IPS DF 4.7 (cell line): ENCODE measurements around the gene CLTB.
"Not testable (repeated sequence)": the region's sequence is repeated elsewhere in the genome, so short reads cannot be mapped to it uniquely, and the experiment has no call there.

ENCODE experiments used
- DNase-seq: peaks from one replicate; pipeline ENCODE4 v3.0.0-alpha.2; 2013; ENCODE audit warnings: low spot score; ENCODE audit errors: extremely low read depth

Gene CLTB

DNA sequence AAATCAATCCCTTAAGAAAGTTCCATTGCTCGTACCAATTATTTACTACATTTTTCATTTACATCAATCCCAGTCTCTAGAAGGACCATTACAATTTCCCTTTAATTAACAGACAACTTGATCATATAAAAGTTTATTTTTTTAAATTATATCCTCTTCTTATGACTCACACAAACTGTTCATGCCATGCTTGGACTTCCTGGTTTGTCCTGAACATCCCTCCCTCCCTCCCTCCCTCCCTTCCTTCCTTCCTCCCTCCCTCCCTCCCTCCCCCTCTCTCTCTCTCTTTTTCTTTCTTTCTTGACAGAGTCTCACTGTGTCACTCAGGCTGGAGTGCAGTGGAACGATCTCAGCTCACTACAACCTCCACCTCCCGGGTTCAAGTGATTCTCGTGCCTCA is 11.6 kb upstream of the CLTB start:
- DNase-seq, result no peak

- DNase-seq, result no peak
Observed at GRCh38 chr5:176426876-176427275, 10.5 kb upstream of the CLTB start.

DNA sequence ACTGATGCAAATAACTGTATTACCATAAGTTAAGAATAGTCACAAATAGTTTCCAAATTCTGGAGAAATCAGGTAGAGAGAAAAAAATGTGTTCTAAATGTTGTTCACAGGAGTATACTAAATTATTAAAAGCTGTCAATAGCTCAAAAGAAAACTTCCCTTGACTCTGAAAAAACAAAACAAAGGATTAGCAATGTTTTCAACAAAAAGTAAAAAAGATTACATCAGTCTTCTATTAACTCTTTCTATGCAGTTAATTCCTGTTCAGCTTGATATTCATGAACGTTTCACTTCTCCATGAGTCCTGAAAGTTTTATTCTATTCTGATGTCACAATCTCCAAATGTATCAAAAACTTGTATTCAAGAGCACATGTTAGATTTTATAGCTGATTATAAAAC is 9.5 kb upstream of the CLTB start:
- no peak for DNase-seq

GRCh38 chr5:176425138-176425537 is 8.8 kb upstream of the CLTB start:
- no peak for DNase-seq

DNA sequence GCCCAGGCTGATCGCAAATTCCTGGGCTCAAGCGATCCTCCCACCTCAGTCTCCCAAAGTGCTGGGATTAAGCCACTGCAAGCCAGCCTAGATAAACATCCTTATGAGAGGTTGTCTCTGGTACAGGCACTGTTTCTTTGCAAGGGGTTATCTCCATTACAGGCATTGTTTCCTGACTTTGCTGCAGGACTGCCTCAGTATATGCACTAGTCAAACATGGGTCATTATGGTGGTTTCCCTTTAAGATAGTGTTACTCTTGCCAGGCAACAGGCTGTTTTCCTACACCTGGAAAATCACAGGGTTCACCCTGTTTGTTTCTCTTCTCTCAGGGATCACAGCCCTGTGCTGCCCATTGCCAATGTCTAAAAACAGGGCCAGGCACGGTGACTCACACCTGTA is 7.8 kb upstream of the CLTB start:
- no peak for DNase-seq

DNA sequence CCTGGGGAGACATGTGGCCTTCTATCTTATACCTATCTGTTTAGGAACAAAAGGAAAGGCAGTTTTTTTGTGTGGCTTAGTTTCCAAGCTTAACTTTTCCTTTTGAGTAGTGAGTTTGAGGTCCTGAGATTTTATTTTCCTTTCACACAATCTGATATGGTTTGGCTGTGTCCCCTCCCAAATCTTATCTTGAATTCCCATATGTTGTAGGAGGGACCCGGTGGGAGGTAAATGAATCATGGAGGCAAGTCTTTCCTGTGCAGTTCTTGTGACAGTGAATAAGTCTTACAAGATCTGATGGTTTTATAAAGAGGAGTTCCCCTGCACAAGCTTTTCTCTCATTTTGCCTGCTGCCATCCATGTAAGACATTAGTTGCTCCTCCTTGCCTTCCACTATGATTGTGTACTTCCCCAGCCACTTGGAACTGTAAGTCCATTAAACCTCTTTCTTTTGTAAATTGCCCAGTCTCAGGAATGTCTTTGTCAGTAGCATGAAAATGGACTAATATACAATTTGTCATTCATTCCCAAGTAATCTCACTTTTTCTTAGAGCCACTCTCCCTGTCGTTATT is 4.7 kb upstream of the CLTB start:
- no peak for DNase-seq

- DNase-seq, result no peak
Observed at GRCh38 chr5:176420086-176420485, 3.7 kb upstream of the CLTB start.

GRCh38 chr5:176418251-176418650 is 1.9 kb upstream of the CLTB start:
- DNase-seq, result no peak

GRCh38 chr5:176416965-176417364 is 626 bp upstream of the CLTB start:
- no peak for DNase-seq

DNA sequence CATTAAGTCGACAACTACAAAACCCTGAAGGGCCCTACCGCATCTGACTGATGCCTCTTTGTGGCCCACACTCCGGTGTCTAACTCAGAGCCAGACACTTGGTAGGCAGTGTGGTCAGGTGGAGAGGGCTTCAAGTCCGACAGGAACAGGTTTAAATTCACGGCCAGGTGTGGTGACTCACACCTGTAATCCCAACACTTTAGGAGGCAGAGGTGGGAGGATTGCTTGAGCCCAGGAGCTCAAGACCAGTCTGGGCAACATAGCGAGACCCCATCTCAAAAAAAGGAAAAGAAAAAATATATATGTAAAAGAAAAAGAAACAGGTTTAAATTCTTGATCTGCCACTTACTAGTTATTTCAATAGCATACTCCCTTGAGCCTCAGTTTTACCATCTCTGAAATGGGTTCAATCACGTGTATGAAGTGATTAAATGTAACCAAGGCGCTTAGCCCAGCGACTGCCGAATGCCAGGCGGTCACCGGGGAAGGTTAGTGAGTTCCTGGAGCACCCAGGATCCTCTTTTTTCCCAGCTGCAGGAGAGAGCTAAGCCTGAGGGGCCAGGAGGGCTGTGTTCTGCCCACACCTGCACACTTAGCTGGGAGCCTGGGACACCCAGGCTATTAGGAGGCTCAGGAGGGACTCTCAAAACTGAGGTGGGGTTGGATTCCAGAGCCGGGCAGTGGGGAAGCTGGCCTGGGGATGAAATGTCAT is 943 bp downstream of the CLTB start:
- DNase-seq, result no peak

GRCh38 chr5:176414704-176415103 is 1.6 kb downstream of the CLTB start:
- no peak for DNase-seq

DNA sequence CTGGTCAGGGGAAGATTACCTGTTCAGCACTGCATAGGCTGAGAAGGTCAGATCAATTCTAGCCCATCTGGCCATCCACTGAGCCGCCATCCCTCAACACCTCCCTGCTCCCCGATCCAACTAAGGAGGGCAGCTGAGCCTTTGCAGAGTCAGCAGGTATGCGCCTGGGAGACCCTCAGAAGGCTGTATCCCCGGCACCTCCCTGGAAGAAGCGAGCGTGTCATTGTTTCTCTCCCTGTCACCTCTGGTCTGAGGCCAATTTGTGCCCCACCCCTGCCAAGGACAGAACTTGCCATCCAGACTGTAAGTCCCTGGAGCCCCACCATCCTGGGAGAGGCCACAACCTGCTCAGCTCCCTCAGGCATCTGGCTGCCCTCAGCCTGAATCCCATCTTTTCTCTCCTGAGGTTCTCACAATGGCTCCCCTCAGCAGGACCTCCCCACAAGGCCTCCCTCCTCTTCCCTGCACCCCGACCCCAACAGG is 2.6 kb downstream of the CLTB start:
- no peak for DNase-seq

DNA sequence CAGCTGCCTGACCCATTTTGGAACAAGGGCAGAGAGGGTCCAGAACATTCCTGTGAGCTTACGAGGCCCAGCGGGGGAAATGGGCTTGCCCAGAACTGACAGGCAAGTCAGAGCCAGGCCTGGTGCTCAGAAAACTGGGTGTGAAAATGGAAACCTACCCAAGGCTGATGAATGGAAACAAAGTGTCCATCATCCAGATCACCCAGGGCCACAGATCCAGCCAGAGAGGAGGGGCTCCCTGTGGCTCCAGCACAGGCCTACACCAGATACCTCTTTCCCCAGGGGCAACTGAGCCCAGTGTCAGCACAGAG is 3.1 kb downstream of the CLTB start:
- DNase-seq, result no peak

GRCh38 chr5:176412517-176413254 is 3.7 kb downstream of the CLTB start:
- no peak for DNase-seq

GRCh38 chr5:176410486-176411180 is 5.7 kb downstream of the CLTB start:
- DNase-seq, result no peak

GRCh38 chr5:176409765-176410164 is 6.6 kb downstream of the CLTB start:
- no peak for DNase-seq

GRCh38 chr5:176408590-176408989 is 7.7 kb downstream of the CLTB start:
- DNase-seq, result no peak

GRCh38 chr5:176408252-176408573 is 8.1 kb downstream of the CLTB start:
- not testable (repeated sequence) for DNase-seq

DNA sequence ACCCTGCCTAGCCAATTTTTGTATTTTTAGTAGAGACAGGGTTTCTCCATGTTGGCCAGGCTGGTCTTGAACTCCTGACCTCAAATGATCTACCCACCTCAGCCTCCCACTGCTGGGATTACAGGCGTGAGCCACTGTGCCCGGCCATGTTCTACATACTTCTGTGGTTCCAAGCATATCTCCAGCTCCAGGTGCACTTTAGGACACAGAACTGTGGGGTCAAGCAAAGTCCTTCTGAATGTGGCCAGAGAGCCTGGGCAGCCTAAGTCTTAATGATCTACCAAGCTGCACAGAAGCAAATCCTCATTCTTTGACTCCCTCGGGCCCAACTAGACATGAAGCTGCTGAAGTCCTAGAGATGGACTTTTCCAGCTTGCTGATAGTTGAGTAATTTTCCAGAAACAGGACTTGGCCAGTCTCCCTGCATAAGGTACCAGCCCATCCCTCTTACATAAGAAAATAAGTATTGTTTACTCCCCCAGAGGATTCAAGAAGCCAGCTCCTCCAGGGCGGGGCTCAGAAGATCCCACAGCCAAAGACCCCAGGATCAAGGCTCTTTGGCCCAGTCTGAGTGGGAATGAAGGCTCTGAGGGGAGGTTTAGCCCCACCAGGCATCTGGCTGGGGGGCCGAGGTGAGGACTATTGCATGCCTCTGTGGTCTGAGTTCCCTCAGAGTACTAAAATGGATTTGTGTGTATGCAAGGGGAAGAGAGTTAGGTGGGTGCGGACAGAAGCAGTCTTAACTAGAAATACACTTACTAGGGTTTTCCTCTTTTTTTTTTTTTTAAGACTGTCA is 8.7 kb downstream of the CLTB start:
- no peak for DNase-seq

DNA sequence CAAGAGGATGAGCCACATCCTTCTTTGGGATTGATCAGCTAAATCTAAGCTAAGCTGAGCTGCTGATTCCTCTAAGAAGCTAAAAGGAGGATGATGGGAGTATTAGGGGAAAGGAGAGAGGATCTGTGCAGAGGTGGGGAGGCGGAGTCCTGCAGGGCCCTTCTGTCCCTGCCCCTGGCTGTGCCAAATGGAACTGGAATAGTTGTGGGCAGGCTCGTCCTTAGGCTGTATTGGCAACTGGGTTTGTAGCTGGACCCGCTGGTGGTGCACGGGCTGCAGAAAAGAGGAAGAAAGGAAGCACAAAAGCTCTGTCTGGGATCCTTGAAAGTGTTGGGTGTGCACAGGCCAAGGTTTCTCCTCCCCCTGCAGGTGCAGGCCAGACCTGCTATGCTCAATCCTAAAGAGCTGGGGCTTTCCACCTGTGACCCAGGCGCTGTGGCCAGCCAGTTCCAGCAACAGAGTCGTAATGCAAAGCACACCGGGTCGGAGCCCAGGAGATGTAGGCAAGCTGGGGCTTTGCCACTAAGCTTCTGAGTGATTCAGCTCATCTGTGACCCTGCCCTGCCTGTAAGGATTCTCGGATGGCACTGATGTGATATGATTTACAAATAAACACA is 9.8 kb downstream of the CLTB start:
- DNase-seq, result no peak
